H4 (cell line): ENCODE results near the gene SLC22A23. TPM values are rescaled to one million over a fixed set of nuclear protein-coding genes. Genes with fewer than 3 reads are reported as not detected.

Source experiments
- DNase-seq: peaks from one replicate; pipeline ENCODE4 v3.0.0-alpha.2; 2015; ENCODE audit warnings: low spot score
- total RNA-seq: library from RNA; depleted of rRNA; stranded (reverse); fragments of >200 nt; shearing (Covaris generic); gene quantifications from 2 replicates; pipeline ENCODE4 v1.2.3, GENCODE V29; 2014

The SLC22A23 gene
- total RNA-seq, 1 experiment from 2014 or later, result 1.9 TPM

DNA sequence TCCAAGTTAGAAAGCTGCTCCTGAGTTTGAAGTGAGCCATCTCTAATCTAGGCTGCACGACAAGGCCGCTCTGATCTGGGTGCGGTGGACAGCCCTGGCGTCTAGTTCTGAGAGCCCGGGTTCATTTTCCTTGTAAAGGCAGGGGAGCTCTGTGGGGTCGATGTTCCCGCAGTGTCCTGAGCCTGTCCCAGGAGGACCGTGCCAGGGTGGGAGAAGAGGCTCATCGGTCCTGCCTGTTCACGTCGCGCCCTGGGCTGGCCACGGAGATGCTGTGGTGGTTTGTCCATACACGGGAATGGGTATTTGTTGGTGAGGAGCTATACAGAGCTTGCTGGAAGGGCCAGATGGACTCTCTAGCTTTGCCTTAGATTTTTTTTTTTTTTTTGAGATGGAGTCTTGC is 171.1 kb downstream of the SLC22A23 start:
- DNase-seq, result no peak

DNA sequence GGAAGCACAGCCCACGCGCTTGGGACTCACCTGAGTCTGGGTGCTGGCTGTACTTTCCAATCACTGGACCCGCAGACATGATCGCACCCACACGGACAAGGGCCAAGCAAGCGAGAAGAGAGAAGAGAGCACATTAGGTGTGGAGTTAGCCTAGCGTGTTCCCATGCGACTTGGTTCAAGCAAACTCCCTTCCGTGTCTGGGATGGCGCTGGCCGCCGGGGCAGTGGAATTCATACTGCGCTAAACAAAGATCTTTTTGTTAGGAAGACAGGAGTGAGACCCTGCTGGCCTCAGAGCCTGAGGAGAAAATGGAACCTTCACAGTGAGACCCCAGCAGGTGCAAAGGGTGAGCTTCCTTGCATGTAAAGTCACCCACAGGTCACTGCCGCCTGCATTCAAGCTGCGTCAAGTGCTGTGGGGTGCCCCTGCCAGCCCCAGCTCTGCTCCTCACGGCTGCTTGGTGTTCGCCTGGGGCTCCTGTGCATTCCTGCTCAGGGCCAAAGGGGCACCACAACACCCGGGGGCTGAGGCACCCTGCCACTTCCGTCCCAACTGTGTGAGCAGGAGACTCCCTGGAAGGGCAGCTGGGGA is 171.7 kb downstream of the SLC22A23 start:
- no peak for DNase-seq

DNA sequence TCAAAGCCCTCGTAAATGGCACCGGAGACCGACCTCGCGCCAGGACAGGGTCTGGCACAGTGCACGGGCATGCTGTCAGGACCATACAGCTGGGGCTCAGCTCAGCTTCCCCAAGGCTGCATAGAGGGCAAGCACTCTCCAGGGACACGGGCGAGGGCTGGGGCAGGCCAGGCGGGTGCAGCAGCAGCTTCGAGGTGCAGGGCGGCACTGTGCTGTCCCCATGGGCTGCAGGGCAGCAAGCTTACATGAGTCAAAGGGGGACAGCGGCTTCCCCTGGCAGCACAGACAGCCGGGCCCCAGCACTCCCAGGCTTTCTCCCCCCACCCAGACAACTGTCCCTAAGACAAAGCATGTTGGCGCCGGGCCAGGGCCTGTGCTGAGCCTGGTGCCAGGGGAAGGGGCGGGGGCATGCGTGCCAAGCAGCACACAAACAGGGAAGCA is 172.4 kb downstream of the SLC22A23 start:
- no peak for DNase-seq

DNA sequence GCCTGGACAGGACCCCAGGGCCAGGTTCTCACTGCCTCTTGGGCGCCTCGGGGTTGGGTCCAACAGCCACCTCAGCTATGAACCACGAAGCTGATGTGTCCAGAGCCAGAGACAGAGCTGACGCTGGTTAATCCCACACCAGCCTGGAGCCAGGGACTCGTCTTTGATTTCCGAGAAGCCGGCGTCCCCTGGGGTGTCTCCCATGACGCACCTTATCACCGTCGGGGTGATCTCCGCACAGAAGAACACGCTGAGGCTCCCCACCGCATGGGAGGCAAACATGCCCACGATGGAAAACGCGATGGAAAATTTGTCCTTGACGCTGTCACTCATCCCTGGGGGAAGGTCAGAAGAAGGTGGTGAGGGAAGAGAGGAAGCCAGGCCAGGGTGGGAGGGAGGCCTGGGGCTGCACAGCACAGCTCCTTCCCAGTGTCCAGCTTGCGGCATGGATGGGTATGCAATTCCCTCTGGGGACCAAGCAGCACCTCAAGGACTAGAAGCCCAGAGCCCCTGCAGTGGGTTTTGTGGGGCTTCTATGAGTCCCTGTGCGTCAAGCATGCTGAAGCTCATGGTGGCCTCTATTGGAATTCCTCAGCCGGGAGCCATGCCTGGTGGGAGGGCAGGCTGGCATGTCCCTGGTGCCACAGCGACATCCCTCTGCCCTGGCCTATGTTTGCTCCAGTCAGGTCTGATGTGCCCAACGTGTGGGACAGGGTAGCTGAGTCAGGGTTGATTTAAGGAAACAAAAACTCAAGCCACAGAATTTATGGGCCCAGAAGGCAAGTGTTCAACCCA is 173.0 kb downstream of the SLC22A23 start:
- no peak for DNase-seq

DNA sequence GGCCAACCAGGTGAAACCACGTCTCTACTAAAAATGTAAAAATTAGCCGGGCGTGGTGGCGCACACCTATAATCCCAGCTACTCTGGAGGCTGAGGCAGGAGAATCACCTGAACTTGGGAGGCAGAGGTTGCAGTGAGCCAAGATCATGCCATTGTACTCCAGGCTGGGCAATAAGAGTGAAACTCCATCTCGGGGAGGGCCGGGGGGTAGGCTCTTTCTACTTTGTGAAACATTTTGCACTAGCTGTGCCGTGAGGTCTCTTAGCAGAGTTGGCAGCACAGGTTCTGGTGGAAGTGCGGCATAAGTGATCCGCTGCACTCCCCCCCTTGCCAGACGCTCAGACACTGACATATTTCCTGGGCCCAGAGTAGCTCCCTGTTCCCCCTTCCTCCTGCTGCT is 173.6 kb downstream of the SLC22A23 start:
- no peak for DNase-seq

DNA sequence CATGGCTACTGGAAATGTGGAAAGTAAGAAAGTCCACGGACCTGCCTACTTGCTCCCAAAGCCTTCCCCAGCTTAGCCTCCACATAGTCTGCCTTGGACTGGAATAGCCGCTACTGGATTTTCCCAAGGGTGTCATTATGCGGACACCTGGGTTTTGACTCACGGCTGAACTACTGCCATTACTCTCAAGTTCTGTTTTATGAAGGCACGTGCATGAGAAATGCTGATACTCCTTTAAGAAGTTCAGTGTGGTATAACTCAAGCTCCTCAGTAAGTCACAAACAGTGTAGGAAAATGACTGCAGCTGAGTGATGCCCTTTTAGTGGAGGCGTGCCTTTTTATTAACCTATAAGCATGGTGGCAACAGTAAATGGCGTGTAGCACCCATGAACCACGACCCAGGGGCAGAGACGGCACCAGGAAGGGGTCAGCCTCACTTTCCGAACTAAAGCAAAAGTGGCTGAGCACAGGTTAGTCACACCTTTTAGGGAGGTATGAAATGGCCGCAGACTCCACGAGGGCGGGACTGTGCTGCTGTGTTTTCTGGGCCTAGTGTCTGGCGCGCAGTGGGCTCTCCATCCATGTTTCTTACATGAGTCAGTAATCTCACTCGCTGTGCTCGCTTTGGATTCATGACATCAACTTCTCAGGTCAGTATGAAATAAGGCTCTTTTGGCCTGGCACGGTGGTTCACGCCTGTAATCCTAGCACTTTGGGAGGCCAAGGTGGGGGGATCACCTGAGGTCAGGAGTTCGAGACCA is 174.2 kb downstream of the SLC22A23 start:
- no peak for DNase-seq

DNA sequence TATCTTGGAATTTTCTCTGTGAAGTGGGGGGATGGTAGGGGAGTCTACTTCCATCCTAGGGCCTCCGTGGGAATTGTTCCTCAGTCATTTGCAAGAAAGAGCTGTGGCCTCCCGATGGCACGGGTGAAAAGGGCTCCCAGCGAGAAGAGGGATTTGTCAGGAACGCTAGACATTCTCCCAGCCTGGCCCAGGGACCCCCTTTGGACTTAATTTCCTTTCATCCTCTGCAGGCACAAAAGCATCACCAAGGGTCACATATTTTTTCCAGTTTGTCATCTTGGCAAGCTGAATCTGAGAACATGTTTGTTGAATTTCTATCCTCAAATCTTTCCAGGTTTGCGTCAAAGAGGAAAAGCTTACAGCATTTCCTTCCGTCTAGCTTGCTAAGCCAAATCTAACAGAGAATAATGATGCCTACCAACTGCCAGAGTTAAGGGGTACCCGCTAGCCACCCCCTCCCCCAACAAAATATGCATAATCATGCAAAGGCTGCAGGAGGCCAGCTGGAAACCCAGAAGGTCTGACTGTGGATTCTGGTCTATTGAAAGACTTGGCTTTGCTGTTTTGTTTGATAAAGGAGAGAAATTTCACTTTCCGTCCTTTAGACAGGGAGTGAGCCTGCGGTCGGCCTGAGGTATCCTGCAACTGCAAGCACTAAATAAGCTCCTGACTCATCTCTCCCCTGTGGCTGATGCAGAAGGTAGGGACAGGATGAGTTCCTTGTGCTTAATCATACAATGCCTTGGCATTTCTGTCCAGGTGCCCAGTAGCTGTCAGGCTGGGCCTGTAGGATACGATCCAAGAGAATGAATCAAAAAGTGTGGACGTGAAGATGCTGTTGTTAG is 175.0 kb downstream of the SLC22A23 start:
- DNase-seq, result no peak

DNA sequence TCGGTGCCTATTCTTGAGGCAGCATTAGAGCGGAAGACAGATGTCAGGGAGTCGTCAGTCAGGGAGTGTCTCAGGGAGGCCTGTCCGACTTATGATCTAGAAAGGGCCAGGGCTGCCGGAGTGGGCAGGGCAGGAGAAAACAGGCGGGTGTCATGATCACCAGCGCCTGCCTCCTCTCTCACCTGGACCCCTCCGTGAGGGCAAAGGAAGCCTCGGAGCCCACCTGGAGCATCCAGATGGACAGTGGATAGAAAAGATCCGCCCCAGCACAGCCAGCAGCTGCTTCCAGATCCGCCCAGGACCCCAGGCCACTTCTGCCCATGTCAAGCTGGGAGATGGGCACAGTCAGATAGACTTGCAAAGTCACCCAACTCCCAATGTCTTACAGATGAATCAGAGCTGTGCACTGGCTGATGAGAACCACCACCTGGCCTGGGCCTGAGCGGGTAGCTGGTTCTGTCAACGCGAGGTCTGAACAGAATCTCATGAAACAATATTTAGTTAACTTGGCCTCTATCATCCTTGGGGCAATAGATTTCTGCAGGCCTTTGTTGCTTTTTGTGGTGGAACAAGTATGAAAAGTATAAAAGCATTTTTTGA is 175.9 kb downstream of the SLC22A23 start:
- no peak for DNase-seq

DNA sequence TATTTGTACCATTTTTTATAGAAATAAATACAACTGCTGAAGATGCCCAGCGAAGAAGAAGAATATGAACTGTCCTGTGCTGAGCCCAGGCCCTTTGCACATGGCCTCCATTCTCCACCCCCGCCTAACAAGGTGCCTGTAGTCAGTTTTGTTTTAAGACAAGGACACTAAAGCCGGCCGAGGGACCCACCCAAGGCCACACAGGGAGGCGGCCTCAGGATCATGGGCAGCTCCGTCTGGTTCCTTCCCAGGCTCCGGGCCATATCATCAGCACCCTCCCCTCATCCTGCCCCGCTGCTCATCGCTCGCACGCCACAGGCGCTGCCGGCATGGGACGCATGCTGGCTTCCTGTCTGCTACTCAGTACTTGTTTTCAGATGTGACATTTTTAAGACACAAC is 176.8 kb downstream of the SLC22A23 start:
- no peak for DNase-seq

DNA sequence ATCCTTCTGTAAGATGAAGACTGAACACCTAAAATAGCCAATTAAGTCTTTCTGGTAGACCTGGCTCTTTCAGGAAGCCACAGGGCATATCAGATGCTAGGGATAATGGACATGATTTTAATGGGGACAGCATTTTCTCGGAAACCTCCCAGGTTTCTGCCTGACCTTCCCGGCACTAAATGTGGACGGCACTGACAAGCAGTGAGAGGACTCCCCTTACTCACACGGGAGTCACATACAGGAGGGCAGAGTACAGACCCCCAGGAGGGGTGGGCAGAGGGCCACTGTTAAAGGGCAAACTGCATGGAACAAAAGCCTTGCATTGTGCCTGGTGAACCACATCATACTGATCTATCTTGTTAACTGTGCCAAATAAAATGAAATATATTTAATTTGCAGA is 178.2 kb downstream of the SLC22A23 start:
- no peak for DNase-seq

DNA sequence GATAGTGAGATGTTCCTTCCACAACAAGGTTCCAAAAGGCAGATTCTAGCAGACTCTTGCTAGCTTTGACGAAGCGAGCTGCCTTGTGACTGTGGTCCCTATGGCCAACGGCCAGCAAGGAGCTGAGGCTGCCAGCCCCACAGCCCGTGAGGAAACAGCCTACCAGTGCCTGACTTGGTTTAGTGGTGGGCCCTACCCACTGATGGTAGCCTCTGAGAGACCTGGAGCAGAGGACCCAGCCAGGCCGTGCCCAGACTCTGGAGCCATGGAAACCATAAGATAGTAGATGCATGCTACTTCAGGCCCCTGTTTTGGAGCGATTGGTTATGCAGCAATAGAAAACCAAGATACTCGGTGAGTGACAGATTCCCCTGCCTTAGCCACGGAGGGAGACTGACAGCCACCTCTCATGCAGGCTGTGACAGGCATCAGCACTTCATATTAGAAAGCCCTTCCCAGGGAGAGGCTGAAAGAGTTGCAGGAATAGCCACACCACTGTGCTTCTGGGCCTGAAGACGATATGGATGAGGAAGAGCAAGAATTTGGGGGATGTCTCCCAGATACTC is 178.9 kb downstream of the SLC22A23 start:
- no peak for DNase-seq

DNA sequence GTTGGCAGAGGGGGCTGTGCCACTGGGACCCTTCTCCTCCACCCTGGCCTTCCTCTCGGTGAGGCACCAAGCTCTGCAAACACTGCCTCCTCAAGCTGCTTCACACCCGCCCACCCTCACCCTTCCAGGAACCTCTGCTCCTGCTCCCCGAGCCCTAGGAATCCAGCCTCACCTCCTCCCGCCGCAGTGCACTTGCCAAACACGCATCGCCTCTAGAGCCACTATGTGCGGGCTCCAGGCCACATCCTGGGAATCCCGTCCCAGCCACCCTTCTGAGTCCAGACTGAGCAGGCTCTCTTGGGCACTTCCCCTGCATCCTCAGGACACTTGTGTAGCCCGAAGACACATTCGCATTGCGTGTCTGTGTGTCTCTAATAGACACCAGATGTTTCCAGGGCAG is 179.6 kb downstream of the SLC22A23 start:
- DNase-seq, result no peak

DNA sequence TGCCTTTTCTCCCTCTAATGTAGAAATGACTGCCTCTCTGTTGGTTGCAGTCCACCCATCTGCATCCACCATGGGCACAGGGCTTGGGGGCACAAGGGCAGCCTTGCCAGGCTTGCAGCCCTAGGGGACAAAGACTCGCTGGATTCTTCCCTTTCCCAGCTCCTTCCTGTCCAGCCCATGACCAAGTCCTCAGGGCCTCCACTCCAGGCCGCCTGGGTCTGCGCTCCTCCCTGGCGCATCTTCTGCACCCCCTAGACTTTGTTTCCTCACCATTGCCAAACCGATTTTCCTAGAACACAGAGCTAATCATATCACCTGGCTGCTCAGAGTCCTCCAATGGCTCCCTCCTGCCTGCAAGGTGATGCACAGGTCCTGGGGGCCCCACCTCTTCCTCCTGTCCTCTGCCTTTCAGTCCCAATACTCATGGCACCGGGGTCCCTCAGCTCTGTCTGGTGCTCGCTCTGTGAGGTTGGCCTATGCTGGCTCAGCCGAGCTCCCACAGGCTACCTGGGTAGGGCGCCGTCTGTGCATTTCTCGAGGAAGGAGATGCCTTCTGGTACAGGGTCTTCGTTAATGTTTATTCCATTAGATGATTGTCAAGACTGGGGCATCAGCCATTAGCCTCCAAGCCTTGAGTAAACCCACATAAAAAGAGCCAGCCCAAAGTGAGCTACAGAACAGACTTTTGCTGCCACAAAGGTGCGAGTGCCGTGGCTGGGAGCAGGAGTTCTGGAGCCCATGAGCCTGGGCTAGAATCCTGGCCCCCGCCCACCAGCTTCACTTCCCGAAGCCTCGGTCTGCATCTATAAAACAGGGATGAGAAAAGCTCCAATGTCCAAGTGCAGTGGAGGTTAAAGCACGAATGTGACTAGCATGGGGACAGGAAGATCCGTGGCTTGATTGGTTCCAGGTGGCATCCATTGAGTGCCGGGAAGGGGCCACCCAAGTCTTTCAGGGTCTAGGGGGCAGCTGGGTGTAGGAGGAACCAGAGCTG is 180.4 kb downstream of the SLC22A23 start:
- DNase-seq, result no peak

DNA sequence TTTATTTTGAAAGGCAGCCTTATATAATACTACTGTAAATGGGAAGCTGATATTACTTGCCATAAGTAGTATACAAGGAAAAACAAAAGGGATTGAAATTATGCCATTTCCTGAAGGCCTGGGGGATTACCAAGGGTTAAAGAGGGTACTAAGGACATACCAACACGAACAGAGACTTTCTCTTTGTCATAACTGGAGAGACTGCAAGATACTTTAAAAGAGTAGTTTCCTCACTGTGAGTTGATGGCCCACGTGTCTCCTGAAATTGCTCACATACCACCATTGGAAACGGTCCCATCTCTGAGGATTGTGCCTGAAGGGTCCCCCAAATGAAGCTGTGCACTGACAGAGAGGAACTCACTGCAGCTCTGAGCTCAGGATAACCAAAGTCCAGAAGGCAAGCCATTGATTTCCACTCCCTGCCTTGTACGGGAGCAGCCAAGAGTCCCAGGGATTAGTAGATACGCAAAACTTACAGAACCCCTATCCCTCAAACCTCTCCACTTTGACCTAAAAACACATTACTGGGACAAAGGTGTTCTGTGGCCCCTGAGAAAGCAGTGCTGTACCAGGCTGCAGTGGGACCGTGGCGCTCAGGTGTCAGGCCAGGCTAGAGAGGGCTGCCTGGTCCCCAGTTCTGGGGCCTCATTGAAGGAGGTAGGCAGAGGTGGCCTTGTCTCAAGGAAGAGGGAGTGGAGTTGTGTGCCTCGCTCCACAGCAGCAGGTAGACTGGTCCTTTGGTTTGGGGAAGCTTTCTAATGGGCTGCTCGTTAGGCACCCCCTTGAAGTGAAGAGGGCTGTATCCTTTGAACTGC is 182.9 kb downstream of the SLC22A23 start:
- DNase-seq, result no peak

DNA sequence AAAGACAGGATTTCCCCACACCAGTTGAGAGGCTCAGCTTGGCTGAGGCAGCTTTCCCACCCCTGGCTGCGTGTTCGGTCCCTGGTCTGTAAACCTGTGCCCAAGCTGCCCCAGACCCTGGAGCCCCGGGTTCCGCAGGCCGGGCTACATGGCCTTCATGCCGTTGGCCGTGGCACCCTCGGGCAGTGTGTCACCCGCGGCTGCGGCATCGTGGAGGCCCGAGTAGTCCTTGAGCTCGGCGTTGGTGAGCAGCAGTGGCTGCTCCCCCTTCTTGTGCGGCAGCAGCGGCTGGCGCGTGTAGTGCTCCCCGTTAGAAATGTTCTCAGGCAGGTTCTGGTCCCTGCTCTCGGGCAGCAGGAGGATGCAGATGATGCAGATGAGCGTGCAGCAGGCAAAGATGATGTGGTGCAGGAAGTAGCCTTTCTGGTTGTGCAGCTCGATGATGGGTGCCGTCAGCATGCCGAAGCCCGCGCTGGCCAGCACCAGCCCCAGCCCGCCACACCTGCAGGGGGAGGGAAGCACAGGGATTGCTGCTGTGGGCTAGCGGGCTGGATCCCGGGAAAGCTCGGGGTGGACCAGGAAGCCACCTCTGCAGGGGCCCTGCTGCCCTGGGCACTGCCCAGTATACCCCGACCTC is 183.8 kb downstream of the SLC22A23 start:
- DNase-seq, result no peak

DNA sequence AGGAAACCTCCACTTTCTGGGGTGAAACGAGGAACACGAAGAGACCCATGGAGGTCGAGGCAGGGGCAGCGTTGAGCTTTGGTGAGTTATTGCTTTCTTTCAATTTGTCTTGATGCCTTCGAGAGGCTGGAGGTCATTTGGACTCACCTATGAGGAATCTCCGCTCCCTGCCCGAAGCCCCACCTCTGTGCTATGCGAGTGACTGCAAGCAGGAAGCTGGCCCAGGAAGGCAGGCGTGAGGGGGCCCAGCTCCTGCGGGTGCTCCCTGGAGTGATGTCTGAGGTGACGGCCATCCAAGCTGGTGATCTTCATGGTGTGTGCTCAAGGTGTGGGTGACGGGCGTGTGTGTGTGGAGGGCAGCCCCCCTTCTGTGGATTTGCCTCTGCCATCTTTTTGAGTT is 185.1 kb downstream of the SLC22A23 start:
- DNase-seq, result no peak

DNA sequence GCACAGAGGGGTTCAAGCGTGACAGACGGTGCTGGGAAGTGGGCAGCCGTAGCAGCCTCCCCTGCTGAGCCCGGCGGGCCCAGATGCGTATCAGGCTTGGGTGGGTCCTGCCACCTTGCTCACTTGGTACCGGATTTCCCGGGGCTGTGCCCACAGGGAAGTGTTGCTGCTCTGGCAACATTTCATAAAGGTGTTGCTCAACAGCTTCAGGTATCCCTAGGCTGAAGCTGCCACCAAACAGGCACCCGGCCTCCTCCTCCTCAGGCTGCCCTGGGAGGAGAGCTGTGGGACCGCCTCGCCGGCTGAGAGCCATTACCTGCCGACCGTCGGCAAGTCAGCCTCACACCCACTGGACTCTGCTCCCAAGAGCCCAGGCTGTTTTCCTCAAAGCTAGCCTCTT is 186.6 kb downstream of the SLC22A23 start:
- no peak for DNase-seq

DNA sequence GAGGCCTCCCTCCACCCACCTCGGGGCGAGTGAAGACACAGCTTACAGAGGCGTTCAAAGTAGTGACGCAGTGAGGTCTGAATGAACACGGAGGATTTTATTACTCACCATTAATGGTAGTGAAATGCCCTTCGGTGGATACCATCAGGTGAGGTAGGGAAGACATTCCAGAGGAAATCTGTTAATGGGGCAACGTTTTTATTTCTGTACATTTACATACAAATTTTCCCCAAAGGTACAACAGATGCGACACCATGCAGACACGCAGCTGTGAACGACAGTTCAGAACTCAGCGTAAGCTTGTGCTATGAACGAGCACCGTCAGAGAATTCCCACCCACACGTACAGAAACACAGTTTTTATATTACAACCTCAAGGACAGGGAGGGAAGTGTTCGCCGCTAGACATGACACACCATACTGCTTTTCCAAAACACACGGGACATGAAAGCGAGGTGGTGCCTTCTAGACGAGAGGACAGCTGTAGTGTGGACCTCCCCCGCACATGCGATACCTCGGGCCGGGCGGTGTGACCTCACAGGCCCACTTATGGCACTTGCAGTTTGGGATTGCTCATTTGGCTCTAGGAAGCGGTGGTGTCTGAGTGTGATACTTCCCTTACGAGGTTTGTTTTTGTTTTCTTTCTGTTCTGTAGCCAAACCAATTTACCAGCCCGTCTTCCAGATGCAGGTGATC is 187.4 kb downstream of the SLC22A23 start:
- DNase-seq, result no peak
